HG03342 (cell line): ENCODE measurements around the gene PPP2R3C.
"Not testable (repeated sequence)": the region's sequence is repeated elsewhere in the genome, so short reads cannot be mapped to it uniquely, and the experiment has no call there.

Experiments
- ATAC-seq: cut with Tn5 transposase; IDR thresholded peaks from one replicate; pipeline ENCODE4 v1.9.1; 2021; ENCODE audit warnings: mild to moderate bottlenecking, moderate library complexity; ENCODE audit not compliant: unreplicated experiment

PPP2R3C gene

DNA sequence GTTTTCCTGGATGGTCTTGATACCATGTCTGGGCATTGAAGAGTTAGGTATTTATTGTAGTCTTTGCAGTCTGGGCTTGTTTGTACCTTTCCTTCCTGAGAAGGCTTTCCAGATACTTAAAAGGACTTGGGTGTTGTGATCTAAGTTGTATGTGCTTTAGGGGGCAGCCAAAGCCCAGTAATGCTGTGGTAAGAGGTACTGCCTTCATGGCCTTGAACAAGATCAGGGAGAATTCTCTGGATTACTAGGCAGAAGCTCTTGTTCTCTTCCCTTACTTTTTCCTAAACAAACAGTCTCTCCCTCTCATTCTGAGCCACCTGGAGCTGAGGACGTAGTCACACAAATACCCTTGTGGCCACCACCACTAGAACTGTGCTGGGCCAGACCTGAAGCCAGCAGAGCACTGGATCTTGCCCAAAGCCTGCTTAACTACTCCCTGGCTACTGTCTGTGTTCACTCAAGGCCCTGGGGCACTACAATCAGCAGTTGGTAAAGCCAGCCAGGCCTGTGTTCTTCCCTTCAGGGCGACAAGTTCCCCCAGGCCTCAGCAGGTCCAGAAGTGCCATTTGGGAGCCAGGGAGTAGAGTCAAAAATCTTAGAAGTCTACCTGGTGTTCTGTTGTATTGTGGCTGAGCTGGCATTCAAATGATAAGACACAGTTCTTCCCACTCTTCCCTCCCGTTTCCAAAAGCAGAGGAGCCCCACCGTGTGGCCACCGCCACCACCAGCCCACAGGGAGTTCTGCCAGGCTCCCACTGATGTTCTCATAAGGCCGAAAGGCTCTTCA is 11.9 kb upstream of the PPP2R3C start:
- ATAC-seq, result no peak

DNA sequence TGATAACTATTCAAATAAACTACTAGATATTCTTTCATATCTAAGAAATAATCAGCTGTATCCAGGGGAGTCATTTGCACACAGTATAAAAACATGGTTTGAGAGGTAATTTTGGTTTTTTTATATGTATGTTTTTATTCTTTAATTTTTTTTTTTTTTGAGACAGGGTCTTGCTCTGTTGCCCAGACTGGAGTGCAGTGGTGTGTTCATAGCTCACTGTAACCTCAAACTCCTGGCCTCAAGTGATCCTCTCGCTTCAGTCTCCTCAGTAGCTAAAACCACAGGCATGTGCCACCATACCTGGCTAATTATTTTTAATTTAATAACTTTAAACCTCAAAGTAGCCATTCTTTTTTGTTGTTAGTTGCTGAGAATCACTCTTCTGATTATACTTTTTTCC is 2.3 kb upstream of the PPP2R3C start:
- ATAC-seq, result no peak

DNA sequence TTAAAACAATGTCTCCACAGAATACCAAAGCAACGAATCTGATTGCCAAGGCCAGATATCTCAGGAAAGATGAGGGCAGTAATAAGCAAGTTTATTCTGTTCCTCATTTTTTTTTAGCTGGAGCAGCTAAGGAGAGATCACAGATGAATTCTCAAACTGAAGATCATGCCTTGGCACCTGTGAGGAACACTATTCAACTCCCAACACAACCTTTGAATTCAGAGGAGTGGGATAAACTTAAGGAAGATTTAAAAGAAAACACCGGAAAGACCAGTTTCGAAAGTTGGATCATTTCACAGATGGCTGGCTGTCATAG is 1.6 kb upstream of the PPP2R3C start:
- no peak for ATAC-seq

DNA sequence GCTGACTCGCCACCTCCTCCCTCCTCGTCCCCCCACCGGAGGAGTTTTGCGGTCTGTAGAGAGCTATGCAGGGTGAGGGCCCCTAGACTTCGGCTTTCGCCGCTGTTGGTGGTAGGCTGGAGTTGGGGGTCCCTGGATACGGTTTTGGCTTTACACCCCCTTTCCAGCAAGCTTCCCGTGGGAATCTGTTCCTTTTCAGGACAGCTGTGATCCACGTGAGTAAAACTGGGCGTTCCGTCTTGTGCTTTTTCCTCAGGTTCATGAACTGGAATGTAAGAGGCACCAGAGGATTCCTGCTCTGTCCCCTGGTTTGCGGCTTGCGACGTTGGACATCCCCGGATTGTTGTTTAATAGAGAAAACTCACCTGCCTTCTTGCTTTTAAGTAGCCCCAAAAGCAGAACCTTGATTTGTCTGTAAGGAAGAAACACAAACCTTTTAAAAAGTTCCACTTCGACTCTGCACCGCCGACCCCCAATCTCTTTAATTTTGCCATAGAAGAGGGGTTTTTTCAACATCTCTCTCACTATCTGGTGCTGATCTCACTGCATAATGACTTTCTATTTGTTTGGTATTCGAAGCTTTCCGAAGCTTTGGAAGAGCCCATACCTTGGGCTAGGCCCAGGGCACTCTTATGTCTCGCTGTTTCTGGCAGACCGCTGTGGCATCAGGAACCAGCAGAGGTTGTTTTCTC is 1.1 kb upstream of the PPP2R3C start:
- ATAC-seq, result no peak

DNA sequence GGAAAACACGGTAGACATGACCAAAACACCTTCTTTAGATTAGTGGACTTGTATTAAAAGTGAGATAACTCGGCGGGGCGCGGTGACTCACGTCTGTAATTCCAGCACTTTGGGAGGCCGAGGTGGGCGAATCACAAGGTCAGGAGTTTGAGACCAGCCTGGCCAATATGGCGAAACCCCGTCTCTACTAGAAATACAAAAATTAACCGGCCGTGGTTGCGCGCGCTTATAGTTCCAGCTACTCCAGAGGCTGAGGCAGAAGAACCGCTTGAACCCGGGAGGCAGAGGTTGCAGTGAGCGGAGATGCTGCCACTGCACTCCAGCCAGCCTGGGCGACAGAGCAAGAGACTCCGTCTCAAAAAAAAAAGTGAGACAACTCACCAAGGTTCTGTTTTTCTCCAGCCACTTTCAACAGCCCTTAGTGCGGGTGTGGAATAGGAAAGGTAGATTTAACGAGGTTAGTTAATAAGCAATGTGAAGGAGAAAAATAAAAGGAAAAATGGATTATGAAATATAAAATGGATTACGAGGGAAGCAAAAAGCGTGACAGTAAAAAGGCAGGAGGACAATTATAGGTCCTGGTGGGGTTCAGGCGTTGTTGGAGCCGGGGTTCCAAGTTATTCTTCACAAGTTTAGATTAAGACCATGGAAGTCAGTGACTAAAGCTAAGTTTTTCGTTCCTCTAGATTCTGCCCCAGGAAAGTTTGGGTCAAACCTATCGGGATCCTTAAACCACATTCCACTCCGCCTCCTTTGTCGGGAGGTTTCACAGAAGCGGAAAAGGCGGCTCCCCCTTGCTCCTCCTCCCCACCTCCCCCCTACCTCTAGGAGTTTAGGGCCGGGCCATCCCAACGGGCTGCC is 534 bp downstream of the PPP2R3C start:
- no peak for ATAC-seq

DNA sequence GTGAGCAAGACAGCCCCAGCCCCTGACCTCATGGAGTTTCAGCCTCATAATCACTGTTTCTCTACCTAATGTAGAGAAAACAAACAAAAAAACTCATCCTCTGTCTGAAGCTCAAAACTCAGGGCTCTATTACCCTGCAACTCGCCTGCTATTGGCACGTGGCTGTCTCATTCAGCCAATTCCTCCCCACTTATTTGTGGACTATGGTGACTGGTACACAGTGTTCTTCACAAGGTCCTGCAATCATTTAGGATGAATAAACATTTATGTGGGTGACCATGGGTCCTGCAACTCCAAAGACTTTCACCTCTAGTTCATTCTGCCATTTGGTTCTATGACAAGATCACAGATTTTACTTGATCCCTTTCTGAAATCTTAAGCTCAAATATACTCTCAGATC is 4.7 kb downstream of the PPP2R3C start:
- ATAC-seq, result no peak

DNA sequence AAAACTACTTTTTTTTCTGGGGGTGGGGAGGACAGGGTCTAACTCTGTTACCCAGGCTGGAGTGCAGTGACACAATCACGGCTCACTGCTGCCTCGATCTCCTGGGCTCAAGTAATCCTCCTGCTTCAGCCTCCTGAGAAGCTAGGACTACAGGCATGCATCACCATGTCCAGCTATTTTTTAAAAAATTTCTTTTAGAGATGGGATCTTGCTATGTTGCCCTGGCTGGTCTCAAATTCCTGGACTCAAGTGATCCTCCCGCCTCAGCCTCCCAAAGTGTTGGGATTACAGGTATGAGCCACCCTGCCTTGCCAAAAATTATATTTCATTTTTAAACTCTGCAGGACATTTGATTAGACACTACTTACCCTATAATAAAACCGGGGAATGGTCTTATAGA is 5.5 kb downstream of the PPP2R3C start:
- ATAC-seq, result no peak

DNA sequence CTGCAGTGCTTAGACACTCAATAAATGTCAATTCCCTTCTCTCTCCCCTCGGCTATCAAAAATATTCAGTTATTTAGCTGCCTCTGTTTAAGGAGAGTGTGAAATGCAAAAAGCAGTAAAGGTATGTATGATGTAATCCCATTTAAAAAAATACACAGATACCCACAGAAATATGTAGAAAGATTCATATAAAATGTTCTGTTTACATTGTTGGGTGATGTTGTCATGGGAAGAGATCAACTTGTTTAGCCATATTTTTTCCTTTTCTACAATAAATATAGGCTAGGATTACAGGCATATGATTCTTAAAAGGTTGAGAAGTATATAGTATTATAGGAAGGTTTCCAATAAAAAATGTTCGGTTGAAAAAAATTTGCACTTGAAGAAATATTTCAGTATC is 7.8 kb downstream of the PPP2R3C start:
- no peak for ATAC-seq

DNA sequence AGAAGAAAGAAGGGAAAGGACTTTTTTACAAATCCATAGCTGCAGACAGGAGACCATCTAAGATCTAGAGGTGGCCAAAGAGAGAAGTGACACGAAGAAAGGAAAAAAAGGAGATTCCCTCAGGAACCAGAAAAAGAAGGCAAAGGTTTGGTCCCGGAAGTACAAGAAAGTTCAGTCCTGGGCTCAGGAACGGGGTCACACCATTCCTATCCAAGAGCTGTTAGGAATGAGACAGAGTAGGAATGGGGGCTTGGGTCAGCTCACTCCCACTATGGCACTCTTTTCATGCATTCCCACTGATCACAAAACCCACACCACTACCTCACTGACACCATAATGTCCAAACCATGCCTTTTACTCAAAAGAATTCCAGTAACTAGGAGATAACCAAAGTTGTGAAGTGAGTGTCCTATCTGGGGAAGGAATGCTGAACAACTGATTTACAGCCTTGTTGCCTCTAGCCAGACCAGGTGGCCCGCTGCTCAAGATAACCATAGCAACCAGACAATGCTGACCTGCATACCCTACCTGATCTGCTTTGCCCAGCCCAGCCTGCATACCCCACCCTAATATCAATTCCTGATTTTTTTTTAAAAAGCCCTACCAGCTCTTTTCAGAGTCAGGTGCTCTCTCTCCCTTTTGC is 8.4 kb downstream of the PPP2R3C start:
- ATAC-seq, result no peak

DNA sequence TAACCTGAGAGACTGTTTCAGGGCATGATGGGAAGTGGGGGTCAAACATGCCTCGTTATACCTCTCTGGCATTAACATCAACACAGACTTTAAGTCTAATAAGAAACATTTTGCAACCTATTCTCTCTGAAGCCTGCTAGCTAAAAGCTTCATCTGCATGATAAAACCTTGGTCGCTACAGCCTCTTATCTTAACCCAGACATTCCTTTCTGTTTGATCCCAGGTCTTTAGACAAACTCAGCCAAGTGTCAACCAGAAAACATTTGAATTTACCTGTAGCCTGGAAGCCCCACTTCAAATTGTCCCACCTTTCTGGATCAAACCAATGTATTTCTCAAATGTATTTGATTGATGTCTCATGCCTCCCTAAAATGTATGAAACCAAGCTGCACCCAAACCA is 9.1 kb downstream of the PPP2R3C start:
- no peak for ATAC-seq

DNA sequence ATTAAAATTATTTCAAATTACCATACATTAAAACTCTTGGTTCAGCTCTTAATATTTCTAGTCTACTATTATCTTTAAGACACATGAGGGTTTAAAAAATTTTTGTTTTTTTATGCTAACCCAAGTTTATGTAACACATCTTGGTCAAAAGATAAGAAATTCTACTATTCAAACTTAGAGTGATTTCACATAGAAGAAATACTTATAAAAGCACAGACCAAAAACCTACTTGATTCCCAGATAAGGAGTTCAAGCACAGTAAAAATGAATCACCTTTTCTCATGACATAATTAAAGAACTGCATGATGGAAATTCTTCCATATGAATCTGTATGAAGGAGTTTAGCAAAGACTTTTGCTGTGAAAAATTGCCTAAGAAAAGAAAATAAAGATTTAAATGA is 13.9 kb downstream of the PPP2R3C start:
- ATAC-seq, result no peak

DNA sequence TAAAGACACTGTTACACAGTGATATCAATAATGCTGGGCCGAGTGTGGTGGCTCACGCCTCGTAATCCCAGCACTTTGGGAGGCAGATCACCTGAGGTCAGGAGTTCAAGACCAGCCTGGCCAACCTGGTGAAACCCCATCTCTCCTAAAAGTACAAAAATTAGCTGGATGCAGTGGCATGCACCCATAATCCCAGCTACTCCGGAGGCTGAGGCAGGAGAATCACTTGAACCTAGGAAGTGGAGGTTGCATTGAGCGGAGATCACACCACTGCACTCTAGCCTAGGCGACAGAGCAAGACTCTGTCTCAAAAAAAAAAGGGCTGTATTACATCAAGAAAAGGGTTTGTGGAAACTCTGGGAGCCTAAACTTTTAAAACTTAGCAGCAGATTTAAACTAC is 27.1 kb downstream of the PPP2R3C start:
- ATAC-seq, result not testable (repeated sequence)

DNA sequence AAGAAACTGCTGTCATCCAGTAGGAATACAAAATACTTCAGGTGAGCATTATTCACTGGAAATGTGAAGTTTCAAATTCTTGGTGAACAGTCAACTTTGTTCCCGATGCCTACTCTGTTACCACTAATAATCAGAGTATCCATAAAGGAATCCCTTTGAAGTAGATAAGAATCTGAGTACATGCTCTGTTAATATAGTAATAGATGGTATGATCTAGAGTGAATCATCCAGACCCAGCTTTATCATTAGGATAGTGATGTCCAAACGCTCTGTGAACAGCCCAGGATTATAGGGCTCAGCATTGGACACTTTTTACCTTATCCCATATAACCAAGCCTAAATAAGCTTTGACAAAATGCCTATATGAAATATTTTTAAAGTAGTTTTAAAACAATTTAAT is 33.3 kb downstream of the PPP2R3C start:
- no peak for ATAC-seq

DNA sequence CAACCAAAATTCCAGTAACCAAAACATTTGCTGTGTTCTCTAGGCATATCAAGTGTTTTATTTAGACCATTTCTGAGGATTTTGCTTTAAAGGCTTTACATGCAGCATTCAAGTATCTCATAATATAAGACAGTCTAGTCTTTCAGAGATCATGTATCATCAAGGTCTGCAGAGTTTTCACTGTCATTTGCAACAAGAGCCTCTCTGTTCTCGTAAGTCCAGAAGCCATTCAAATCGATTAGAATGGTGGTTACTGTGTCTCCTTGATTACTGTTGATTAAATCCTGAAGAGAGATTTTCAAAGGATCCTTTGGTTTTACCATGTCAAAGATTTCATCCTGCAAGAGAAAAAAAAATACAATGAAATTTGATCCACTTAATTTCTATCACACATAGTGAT is 36.3 kb downstream of the PPP2R3C start:
- ATAC-seq, result no peak

DNA sequence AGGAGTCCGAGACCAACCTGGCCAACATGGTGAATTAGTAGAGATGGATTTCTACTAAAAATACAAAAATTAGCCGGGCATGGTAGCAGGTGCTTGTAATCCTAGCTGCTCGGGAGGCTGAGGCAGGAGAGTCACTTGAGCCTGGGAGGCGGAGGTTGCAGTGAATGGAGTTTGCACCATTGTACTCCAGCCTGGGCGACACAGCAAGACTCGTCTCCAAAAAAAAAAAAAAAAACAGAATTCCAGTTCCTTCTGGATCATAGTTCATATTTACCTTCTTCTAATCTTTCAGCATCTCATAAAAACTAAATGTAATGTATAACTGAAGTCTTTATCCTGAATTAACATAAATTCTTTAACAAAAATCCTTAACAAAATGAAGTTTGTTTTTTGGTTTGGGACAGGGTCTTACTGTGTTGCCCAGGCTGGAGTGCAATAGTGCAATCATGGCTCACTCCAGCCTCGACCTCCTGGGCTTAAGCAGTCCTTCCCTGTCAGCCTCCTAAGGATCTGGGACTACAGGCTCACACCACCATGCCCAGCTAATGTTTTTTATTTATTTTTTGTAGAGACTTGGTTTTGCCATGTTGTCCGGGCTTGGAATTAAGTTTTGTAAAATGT is 38.1 kb downstream of the PPP2R3C start:
- no peak for ATAC-seq

DNA sequence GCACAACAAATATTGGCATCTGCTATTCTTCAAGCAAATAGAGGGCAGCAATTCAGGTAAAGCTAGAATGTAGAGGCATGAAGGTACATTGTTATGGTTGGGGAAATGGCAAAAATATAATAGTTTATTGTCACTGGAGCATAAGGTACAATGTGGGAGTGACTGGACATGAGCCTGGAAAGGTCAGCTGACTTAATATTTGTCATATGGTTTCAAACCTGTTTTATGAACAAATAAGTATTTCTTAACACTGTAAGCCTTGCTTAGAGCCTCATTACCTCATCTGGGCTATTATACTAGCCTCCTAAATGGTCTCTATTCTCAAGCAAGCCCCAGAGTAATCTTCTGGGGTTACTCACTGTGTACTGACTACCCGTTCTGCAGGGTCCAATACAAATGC is 42.0 kb downstream of the PPP2R3C start:
- ATAC-seq, result no peak

DNA sequence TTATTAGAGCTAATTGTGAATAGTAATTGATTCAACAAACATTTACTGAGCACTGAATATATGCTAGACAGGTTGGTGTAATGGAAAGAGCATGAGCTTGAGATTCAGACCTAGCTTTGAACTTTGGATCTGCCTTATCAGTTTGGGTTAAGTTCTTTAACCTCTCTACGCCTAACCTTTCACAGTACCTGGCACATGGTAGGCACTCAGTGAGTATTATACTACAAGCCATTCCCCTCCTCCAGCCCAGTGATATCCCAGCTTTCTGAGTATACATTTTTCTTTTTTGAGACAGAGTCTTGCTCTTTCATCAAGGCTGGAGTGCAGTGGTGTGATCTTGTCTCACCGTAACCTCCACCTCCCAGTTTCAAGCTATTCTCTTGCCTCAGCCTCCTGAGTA is 43.7 kb downstream of the PPP2R3C start:
- ATAC-seq, result no peak

DNA sequence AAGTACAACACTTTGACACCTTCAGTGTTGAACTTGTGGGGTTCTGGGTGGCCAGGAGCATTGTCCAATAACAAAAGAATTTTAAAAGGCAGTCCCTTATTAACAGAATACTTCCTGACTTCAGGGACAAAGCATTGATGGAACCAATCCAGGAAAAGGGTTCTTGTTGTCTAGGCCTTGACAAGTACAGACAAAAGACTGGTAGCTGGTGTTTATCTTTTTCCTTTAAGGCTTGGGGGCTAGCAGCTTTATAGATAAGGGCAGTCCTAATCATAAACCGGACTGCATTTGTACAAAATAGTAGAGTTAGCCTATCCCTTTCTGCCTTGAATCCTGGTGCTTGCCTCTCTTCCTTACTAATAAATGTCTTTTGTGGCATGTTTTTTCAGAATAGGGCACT is 48.3 kb downstream of the PPP2R3C start:
- no peak for ATAC-seq

DNA sequence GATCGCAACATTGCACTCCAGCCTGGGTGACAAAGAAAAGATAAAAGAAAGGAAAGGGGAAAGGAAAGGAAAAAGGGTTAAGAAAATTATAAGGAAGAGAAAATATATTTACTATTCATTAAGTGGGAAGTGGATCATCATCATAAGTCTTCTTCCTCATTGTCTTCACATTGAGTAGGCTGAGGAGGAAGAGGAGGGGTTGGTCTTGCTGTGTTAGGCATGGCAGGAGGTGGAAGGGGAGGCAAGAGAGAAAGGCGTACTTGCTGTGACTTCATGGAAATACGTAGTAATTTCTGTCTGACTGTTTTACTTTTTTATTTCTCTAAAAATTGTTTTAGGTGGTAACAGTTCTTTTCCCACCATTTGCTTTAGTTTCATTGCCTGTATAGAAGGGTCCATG is 49.6 kb downstream of the PPP2R3C start:
- ATAC-seq, result no peak

DNA sequence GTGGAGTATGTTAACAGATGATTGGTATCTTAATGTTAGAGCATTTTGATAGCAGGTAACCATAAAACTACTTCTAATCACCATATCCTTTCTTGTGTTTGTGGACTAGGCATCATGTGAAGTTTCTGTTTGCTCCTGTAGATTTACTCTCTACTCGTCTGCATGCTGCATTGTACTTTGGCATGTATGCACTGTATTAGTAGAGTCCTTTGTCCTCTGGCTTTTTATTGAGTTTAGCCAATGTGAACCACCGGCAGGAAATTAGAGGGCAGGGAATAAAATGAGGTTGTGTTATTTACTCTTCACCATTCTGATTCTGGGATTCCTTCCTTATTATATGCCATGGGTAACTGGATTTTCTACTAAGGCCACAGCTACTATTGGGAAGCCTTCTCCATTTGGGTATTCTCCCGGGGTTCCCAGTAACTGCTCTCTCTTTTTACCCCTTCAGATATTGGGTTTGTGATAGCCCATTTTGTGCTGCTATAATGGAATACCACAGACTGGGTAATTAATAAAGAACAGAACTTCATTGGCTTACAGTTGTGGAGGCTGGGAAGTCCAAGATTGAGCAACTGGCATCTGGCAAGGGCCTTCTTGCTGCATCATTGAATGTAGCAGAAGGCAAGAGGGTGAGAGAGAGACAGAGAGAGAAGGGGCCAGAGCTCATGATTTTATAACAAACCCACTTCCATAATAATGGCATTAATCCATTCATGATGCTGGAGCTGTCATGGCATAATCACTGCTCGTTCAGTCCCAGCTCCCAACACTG is 53.4 kb downstream of the PPP2R3C start:
- no peak for ATAC-seq
